ENCODE data around the gene ZMYND8.
"Not testable (repeated sequence)": the region's sequence is repeated elsewhere in the genome, so short reads cannot be mapped to it uniquely, and the experiment has no call there.

- not testable (repeated sequence) for TF ChIP-seq CTCF (IDR thresholded peaks at IDR 0.05; ENCODE audit: poor library complexity, severe bottlenecking); REST (IDR thresholded peaks at IDR 0.05; ENCODE audit: borderline replicate concordance); SMC3 (conservative IDR thresholded peaks at IDR 0.05; ENCODE audit: poor library complexity); RAD21 (conservative IDR thresholded peaks at IDR 0.05)
Observed at GRCh38 chr20:47374121-47374520, 17.6 kb upstream of the ZMYND8 start.
